ENCODE data around the gene AUTS2.

AUTS2 gene

GRCh38 chr7:69823151-69823744 lies 225.0 kb downstream of the AUTS2 start:
- Histone ChIP-seq H3K4me3 (ENCODE audit: low read depth, low read length) (no peak overlapping the region), H3K36me3 (ENCODE audit: control insufficient read depth in 2 of 2, insufficient read depth in 1 of 2, low read length in 2 of 2) (no peaks in the 10 kb centered on the region), H3K4me1 (ENCODE audit: control insufficient read depth, insufficient read depth, low read length) (peaks cover 79% of the 10 kb centered on the region), H3K9me3 (ENCODE audit: control insufficient read depth, insufficient read depth, low read depth, low read length) (no peaks in the 10 kb centered on the region), H3K27ac (ENCODE audit: extremely low read depth, low read depth, low read length) (peak overlapping the region; percentile 33; the same call in 1 of the 2 replicates)
- POLR2A ChIA-PET = no interaction called here
- CTCF ChIA-PET = interaction anchor here (1.0 to 1.2 kb wide), 2 partner anchors 70 to 413 kb away, joined by 3 to 5 read pairs; no protein-coding TSS in a partner anchor
- TF ChIP-seq ZNF580 (tag by site-specific recombination; IDR thresholded peaks at IDR 0.05) = no peak
- no peak for TF ChIP-seq ZNF521 (tag by site-specific recombination; IDR thresholded peaks at IDR 0.05)
- TF ChIP-seq ZNF777 (tag by site-specific recombination; IDR thresholded peaks at IDR 0.05; ENCODE audit: borderline replicate concordance) = no peak
- TF ChIP-seq ZNF596 (tag by site-specific recombination; IDR thresholded peaks at IDR 0.05) = no peak
- no peak for TF ChIP-seq HIC1 (tag by site-specific recombination; IDR thresholded peaks at IDR 0.05)
- TF ChIP-seq ZNF555 (tag by site-specific recombination; conservative IDR thresholded peaks at IDR 0.05) = no peak
- TF ChIP-seq KLF1 (tag by site-specific recombination; IDR thresholded peaks at IDR 0.05) = no peak
- no peak for TF ChIP-seq ZNF501 (tag by site-specific recombination; IDR thresholded peaks at IDR 0.05)
- TF ChIP-seq ZBTB7A (tag by site-specific recombination; IDR thresholded peaks at IDR 0.05; ENCODE audit: low read depth) = no peak
- no peak for TF ChIP-seq ZNF624 (tag by site-specific recombination; IDR thresholded peaks at IDR 0.05)
- TF ChIP-seq ZNF266 (tag by site-specific recombination; IDR thresholded peaks at IDR 0.05; ENCODE audit: low read depth) = no peak
- no peak for TF ChIP-seq BCL11B (tag by site-specific recombination; IDR thresholded peaks at IDR 0.05; ENCODE audit: low read depth)
- no peak for TF ChIP-seq ZNF138 (tag by site-specific recombination; IDR thresholded peaks at IDR 0.05; ENCODE audit: borderline replicate concordance)
- no peak for TF ChIP-seq ZNF324 (tag by site-specific recombination; IDR thresholded peaks at IDR 0.05)
- no peak for TF ChIP-seq ZNF280C (tag by site-specific recombination; IDR thresholded peaks at IDR 0.05)
- TF ChIP-seq ZNF391 (tag by site-specific recombination; IDR thresholded peaks at IDR 0.05; ENCODE audit: borderline replicate concordance, low read depth) = no peak
- no peak for TF ChIP-seq ZNF26 (tag by site-specific recombination; IDR thresholded peaks at IDR 0.05)
- no peak for TF ChIP-seq ZNF518A (tag by site-specific recombination; conservative IDR thresholded peaks at IDR 0.05; ENCODE audit: low read depth)
- TF ChIP-seq ZNF157 (tag by site-specific recombination; IDR thresholded peaks at IDR 0.05) = no peak
- TF ChIP-seq KLF16 (tag by site-specific recombination; IDR thresholded peaks at IDR 0.05) = no peak
- TF ChIP-seq ZNF423 (tag by site-specific recombination; IDR thresholded peaks at IDR 0.05) = no peak
- no peak for TF ChIP-seq ZNF654 (tag by site-specific recombination; IDR thresholded peaks at IDR 0.05; ENCODE audit: low read depth)
- no peak for TF ChIP-seq ZXDB (tag by site-specific recombination; IDR thresholded peaks at IDR 0.05)
- no peak for TF ChIP-seq ZFP41 (tag by site-specific recombination; IDR thresholded peaks at IDR 0.05; ENCODE audit: borderline replicate concordance)
- TF ChIP-seq ZNF830 (tag by site-specific recombination; IDR thresholded peaks at IDR 0.05; ENCODE audit: low read depth) = no peak
- no peak for TF ChIP-seq ZNF768 (tag by site-specific recombination; IDR thresholded peaks at IDR 0.05)
- TF ChIP-seq ZNF629 (tag by site-specific recombination; IDR thresholded peaks at IDR 0.05) = no peak
- TF ChIP-seq ZBTB17 (tag by site-specific recombination; IDR thresholded peaks at IDR 0.05) = no peak
